Activated CD4-positive, alpha-beta T cell treated with anti-CD3 and anti-CD28 coated beads, Interleukin-2, amount 50 U/mL, for 16 hours (primary cell): ENCODE measurements around the gene SLC28A3.

Experiments used
- DNase-seq: peaks from one replicate; pipeline ENCODE4 v3.0.0-alpha.2; 2020

SLC28A3 gene

DNA sequence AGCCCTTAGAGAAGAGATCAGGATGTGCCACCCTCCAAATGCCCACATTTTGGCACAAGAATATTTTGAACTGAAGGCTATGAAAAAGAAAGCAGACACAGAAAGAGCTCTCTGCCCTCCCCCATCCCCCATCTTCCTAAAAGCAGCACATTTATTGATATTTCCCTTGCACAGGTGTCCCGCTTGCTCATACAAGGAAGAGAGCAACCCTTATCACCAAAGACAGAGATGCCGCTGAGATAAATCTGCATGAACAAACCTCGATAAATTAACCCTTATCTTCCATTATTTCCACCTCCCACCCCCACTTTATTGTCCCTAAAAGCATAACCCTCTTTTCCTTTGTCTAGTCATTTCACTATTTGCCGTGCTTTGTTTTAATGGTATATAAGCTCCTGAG, 1.8 kb downstream of the SLC28A3 start:
- DNase-seq = no peak

DNA sequence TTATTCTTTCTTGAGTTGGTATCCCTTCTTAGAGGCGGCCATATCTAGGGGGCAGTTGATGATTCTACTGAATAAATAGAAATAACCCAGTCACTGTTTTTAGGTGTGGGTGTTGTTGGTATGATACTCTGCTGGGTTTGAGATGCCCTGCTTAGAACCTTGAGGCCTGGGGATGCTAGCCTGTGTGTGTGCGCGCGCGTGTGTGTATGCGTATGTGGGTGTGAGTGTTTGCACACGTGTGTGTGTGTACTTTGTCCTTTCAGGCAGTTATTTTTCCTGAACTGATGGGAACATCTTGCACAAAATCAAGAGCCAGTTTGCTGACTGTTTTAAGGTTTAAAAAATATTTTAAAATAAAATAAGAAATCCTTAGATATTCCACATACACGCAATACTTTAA, 3.3 kb downstream of the SLC28A3 start:
- DNase-seq = no peak

DNA sequence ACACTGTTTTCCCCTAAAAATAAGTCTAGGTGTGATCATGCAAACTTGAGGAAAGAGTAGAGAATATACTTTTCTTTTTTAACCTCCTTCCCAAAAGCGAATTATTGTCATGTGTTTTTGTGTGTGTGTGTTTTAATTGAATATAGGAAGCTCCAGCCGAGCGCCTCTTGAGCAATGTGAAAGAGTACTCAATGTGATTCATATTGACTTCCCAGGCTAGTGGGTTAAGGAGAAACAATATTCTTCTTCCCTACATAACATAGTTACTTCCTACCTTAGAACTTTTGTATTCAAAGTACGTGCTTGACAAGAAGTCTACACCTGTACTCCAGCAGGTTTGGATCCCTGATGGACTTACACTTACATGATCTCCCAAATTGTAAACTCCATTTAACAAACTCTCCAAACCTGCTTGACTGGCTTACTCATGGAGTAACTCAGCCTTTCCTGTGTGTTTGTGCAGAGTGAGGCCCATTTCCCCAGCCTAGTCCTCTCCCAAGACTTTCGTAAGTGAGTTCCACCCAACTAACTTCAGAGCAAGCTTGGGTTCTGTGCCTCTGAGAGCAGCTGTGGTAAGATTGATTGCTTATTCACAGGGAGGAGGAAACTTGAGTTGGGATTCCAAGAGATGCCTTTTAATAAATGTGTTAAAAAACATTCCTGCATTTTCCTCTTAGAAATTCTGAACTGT, 9.3 kb downstream of the SLC28A3 start:
- DNase-seq = no peak

DNA sequence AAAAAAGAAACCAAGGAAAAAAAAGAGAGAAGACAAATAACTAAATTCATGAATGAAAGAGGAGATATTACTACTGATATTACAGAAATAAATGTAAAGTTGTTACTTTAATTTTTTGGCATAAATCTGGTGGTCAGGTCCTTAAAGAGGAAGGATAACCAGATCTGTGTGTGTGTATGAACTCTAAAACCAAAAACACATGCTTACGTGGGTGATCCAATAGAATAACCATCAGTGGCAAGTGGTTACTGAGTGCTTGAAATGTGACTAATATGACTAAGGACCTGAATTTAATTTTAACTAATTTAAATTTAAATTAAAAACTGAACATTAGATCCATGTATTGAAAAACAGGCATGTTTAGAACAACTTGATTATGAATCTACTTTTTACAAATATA, 10.3 kb downstream of the SLC28A3 start:
- DNase-seq = no peak

DNA sequence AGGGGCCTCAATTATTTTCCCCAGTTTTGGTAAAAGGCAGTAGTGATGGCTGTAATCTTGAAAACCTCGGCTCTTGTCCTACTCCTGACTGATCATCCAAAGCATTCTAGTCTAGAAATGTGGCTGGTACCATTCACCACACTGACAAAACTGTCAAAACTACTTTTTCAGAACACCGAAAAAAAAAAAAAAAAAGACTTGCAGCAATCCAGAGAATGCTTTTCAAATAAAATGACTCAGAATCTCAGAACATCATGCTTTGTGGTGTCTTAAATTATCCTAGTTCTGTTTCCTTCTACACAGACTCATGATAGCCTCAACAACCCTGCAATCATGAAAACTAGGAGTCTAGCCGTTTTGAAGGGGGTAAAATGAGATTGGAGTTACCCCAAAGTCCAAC, 13.4 kb downstream of the SLC28A3 start:
- no peak for DNase-seq

DNA sequence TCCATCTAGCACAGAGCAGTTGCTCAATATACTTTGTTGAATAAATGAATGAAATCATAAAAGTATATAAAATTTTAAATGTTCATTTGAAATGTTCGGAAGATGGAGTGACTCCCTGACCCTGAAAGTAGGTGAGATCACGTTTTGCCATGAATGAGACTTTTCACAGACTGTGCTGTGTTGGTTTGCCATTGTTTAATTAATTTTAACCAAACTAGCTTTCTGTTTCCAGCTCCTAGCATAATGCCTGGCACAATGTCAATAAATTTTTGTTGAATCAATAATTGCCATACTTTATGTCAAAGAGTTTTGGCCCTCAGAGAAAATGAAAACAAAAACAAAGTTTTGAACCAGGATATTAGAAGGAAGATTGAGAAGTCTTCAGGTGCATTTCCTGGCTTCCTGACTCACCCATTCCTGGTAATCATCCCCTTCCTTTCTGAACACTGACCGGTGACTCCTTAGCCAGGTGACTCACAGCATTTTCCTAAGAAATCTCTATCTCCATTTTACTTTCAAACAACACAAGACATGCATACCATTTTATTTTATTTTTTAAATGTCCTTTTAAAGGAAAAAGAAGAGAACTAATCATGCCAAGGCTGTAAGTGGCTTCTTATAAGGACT, 15.1 kb downstream of the SLC28A3 start:
- no peak for DNase-seq

DNA sequence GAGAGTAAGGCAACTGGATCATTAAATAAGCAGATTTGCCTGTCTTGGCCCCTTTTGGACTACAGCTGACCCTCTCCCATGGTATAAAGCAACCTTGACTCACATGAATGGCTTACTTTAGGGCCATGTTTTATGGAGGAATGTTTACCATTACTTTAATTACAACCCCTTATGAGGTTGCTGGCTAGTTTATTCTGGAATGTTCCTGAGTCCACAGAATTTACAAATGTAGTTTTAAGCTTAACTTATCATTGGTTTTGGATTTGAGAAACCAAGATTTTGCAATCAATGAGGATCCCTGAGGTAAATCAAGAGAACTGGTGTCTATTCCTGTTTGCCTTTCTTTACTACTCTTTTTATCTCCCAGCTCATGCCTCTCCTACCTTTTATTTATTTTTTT, 15.7 kb downstream of the SLC28A3 start:
- no peak for DNase-seq

DNA sequence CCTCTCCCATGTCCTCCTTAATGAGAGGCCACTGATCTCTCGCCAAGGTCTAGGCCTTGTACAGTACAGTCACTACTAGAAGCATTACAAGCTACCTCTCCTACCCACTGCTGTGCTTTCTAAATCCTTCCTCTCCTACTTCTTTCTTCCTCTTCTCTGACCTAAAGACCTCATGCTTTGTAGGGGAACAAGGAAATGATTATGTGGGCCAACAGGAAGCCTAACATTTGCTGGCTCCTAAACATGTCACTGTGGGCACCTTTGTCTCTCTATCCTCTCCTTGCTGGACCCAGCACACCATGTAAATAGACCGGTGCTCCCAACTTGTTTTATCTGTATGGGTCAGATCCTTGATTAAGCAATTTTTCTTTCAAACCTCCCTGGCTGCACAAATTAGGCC, 16.7 kb downstream of the SLC28A3 start:
- DNase-seq = no peak

DNA sequence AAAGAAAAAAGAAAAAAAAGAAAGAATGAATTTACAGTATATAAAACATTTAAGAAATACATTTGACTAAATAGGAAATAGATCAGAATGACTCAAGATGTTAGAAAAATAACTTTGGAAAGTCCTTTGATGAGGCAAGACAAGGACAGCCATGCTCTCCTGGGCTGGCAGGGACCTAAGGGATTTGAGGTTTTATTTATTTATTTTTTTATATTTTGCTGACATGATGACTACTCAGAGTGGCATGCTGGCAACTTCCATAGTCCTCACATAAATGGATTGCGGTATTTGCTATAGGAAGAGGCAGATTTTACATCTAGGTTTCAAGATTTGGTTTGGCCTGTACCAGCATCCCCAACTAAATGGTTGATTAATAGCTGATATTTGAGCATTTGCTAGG, 17.7 kb downstream of the SLC28A3 start:
- DNase-seq = no peak

DNA sequence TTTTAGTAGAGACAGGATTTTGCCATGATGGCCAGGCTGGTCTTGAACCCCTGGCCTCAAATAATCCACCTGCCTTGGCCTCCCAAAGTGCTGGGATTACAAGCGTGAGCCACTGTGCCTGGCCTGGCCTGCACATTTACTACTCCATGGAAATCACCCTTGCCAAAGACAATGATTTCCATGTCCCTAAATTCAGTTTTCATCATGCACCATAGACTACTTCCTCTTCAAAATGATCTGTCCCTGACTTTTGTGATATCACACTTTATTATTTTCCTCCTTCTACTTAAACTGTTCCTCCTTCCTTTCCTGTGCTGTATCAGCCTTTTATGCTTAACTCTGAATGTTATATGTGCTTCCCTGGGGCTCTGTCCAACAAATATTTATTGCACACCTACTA, 20.3 kb downstream of the SLC28A3 start:
- no peak for DNase-seq

DNA sequence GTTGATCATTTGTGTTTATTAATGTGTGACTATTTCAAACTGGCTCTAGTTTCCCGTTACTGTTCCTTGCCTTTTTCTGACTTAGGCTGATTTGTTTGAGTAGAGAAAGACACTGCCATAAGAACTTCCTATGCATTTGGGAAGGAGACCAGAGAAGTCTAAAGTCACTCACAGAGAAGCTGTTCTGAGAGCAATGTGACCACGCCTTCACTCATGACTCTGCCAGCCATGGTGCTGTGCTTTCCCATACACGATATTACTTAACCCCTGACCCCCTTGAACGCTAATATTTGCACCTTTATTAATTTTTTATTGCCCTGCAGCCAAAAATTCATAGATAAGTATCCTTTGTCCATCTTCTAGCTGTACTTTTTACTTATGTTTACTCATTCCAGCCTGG, 20.9 kb downstream of the SLC28A3 start:
- DNase-seq = no peak

DNA sequence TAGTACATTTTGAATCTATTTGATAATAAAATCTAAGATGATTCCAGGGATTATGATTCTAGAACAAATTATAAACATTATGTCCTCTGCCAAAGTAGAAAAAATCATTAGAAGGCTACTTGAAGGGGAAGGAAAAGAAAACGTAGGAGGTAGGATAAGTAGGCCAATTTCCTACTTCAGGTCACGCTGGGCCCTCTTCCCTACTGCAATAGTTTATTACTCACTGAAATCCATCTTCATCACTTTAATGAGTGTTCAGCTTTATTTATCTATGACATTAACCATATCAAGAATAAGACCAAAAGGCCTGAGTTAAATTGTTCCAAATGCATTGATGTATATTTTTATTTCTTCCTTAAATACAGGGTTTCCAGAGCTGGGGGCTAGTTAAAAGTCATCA, 21.6 kb downstream of the SLC28A3 start:
- no peak for DNase-seq

DNA sequence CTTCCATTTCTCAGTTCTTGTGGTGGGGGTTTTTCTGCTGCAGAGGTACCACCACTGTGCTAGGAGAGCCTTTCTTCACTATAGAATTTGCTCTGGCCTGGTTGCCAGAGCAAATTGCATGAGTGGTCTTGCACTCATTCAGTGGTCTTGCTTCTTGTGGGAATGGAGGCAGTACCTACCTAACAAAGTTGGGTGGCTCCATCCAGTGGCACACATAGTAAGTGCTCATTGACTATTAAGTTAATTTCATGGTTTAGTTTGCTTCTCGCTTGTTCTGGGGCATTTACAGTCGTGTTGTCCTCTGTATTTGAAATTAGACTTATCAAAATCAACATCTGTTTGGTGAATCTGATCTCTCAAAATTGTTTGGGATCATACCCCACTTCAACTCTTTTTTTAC, 23.0 kb downstream of the SLC28A3 start:
- DNase-seq = no peak

DNA sequence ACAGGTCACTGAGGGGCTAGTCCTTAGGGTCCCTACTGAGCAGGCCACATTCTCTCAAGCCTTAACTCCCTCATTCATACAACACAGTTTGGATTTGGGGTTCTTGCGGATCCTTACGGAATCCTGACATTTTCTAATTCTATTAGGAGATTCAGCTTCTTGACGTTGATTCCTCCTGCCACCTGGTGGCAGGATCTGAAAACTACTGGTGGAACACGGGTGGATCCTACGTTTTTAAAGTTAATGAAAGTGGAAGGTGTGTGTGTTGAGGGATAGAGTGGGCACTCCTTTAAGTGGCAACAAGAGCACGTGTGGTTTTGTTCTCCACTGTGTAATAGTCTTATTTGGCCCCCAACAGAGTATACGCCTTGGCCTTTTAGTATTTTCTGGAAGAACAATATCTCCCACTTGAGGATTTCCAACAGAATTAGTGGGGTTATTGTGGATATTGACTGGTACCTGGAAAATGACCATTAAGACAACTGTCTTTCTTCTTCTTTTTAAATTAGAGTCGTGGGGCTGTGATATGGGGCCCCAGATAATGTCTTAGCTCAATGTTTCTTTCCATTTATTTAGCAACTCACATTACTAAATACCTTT, 25.2 kb downstream of the SLC28A3 start:
- peak; percentile 65 for DNase-seq

DNA sequence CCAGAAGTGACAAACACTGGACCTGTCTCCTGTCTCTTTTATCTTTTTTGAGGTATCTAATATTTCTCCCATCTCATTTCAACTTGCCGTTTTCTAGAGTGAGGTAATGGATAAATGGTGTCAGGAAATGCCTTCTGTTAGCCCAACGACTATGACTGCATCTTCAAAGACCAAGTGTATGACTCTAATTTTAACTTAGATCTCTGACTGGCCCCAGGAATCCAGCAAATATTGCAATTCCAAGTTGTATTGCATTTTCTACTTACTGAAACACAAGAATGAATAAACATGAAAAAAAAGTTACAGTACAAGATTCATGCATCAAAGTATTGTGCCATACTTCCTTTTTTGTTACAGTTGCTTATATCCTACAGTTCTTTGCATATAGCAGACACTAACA, 26.3 kb downstream of the SLC28A3 start:
- DNase-seq = no peak

DNA sequence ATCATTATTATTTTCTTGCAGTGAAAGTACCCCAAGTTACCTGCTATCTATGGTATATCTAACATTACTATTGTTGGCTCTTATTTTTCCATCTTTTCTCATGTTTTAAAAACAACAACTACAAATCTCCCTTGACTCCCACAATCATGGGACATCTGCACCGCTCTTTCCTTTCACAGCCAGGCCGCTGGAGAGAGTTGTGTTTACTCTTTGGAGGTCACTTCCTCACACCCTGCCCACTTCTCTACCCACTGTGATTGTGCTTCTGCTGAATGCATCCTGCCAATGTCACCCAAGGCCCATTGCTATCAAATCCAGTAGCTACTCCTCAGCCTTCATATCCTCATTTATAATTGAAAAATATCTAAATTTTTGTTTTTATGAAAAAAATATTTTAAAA, 29.7 kb downstream of the SLC28A3 start:
- no peak for DNase-seq

DNA sequence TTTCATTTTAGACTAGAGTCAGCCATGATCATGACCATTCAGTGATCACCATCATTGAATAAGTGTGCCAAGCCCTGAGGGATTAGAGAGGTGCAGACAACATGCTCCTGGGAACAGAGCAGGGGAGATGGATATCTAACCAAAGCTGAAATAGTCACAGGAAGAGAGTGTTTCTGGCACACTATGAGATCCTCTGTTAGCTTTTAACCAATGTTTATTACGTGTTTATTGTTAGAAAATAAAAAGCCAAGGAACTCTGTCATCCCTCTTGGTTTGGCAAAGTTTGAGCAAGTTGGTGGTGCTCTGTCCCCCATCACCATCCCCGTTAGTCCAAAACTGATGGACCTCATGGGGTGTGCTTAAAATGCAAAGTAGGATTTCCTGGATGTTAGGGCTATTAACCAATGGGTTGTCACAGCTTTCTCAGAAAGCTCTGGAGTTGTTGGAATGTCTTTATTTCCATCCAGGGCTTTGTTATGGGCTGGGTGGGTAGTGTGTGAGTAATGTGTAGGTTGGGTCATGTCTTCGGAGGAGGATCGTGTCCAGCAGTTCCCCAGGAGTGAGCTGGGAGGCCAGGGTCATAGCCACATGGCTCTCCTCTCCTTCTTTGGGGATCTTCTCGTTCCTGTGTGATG, 34.9 kb downstream of the SLC28A3 start:
- no peak for DNase-seq

DNA sequence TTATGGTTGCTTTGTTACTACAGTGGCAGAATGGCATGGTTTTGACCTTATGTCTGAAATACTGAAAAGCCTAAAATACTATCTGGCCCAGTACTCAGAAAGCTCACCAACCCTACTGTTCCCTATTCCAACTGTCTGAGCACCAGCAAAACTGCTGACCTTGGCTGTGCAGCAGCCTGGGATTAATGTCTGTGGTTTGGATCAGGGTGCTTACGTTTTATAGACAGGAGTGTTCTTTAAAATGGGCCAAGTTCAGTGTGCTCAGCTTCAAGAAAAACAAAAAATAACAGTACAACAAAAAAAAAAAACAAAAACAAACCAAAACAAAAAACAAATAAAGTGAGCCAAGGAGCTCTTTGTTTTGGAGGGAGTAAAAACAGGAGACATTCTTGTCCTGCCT, 36.4 kb downstream of the SLC28A3 start:
- no peak for DNase-seq

DNA sequence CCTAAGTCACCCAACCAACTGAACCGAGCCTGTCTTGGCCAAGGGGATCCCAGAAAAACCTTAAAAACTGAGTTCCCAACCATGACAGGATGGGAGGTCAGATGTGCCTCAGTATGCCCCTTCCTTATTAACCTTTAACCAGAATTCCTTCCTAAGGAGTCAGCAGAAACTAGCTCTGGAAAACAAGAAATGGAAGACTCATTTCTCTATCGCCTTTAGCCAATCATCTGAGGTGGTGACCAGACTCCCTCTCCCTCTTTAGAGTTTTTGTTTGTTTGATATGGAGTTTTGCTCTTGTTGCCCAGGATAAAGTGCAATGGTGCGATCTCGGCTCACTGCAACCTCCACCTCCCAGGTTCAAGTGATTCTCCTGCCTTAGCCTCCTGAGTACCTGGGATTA, 37.5 kb downstream of the SLC28A3 start:
- DNase-seq = no peak

DNA sequence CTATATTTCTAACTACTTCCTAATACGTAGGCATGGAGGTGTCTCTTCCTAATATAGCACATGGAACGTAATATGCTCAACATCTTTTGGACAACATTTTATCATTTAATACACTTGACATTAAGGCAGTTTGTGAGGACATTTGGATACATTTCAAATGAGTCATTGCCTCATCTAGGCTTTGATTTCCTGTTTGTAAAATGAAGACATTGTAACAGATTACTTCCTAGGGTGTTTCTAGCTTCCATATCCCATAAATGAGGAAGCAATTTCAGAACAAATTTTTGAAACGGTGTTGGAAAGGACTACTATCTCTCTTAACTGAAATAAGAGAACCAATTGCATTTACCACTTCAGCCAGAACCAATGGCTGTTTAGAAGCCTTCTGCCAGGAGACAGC, 38.7 kb downstream of the SLC28A3 start:
- no peak for DNase-seq

DNA sequence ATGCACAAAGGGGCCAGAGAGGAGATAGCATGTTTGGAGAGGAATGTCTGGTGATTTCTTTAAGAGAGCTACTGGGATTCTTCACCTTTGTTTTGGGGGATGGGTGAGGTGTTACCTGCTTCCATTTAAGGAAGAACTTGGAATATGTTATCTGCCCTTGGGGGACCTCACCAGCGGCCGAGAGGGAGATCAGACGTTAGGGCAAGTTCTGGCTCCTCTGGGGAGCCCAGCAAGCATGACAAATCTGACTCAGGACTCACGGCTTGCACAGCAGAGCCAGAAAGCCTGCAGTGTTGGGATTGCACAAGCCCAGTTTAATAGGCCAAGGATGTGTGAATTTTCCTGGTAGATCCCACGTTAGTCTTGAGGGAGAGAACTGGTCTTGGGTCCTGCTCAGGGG, 40.3 kb downstream of the SLC28A3 start:
- DNase-seq = no peak

DNA sequence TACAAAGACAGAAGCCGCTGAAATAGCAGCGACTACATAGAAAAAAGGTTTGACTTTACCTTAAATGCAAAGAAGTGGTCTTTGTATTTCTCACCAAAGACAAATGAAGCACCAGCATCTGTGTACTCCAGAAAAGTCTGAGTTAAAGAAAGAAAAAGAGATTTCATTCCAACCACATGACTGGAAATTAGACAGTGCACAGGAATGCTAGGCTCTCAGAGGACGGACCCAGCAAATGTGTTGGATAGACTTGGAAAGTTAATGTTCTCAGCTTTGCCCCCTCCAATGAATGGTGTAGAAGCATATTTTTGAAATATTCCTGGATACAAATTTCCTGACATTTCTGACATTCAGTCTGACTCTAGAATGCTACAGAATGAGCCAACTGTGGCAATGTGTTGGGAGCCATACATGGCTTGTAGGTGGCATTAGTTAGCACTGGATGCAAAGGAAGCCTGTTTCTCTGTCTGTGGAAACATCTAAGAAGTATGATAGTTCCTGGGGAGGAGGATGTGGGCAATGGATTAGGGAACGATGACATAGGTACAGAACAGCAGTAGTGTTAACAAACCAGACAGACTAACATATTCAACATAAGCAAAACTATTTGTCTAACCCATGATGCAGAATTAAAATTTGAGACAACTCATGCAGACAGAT, 43.3 kb downstream of the SLC28A3 start:
- DNase-seq = no peak

DNA sequence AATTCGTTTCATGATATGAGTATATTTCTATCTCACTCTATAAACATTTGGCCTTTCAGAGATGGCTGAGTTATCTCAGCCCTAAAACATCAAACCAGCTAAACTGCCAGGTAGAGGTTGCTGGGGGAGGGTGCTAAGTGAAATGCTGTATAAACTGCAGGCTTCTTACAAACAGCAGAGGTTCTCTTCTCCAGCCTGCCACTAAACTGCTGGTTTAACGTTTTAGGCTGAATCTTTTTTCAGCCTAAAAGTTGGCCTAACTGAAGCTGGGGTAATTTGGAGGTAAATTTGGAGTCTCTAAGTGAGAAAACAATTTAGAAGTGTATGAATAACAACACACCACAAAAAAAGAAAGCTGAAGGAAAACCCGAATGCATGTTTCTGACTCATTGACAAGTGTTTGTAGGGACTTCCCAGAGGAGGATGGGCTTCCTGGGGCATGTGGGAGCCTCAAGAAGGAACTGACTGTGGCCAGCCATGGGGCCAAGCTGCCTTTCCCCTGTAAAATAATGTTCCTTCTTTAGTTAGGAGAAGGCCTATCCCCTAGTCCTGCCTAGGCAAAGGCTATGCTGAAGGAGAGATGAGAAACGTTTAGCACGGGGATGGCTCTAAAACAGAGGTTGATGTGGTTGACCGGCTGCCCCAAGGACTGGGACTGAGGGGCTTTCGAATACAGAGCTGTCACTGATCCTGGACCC, 44.3 kb downstream of the SLC28A3 start:
- peak; percentile 86 for DNase-seq
